GM11168 (cell line): Measurements from ENCODE around the gene DEFB129.
"Not testable (repeated sequence)": the region's sequence is repeated elsewhere in the genome, so short reads cannot be mapped to it uniquely, and the experiment has no call there.

Source experiments
- in situ Hi-C: fragments of 300-500 bp; cut with MboI; formaldehyde crosslinking; loops from one replicate; pipeline ENCODE4 v1.12.0; 2022; ENCODE audit warnings: low sequenced_read_pairs; ENCODE audit not compliant: unreplicated experiment

Gene DEFB129, protein sequence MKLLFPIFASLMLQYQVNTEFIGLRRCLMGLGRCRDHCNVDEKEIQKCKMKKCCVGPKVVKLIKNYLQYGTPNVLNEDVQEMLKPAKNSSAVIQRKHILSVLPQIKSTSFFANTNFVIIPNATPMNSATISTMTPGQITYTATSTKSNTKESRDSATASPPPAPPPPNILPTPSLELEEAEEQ

DNA sequence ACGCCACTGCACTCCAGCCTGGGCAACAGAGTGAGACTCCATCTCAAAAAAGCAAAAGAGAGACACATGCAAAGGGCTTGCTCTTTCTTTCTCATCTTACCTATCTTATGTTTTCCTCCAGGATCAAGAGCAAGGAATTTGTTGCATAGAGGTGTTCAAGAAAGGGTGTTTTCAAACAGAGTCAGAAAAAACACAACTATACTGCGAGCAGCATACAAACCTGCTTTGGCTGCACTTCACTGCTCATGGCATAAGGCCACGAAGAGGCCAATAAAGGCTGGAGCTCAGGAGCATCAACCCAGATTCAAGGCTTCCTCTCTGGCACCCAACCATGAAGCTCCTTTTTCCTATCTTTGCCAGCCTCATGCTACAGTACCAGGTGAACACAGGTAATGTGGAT is at the start of gene DEFB129:
TSS of gene DEFB129 (plus strand) at position 301 of the 400 bp plus-strand sequence. CDS start at position 332, 31 bp downstream.
- in situ Hi-C loops, result no loop called here

- in situ Hi-C loops, result no loop called here
Measured at GRCh38 chr20:184288-184687, 42.8 kb upstream of the DEFB129 start.

DNA sequence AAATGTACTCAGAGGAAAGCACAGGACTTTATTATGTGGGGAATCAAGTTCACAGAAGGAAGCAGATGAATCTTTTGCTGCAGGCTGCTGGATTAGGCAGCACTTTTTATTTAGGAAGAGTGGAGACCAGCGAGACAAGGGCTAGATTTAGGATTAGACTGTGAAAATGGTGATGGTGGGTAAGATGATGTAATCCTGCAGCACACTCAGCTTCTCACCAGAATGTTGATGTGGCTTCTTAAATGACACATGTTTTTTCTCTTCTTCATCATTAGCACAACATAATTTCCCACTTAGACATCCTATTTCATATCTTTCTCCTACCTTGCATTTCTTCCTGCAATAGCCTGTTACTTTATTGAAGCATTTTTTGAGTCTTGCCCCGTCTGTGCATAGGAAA is 39.3 kb upstream of the DEFB129 start:
- in situ Hi-C loops, result no loop called here

DNA sequence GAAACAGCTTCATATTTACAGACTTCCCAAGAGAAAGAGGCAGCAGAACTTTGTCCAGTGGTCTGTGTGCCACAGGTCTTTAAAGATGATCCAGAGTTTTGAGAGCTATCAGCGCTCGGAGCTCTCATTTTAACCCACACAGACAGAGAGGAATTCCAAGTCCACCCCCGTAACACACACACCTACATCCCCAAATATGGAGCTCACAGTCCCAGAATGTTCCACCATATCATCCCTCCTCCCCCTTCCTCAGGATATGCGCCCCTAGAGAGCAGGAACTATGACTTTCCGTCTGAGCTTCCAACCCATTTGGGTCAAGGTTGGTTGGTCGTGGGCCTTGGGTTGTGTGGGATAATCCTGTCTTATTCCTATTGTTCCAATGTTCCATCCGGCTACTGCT is 37.4 kb upstream of the DEFB129 start, which contains the start of gene DEFB128:
TSS of gene DEFB128 (minus strand) at position 101 of the 400 bp plus-strand sequence. CDS start at position 13, 88 bp downstream.
- in situ Hi-C loops, result no loop called here

GRCh38 chr20:198225-198624 is 28.8 kb upstream of the DEFB129 start:
- in situ Hi-C loops, result no loop called here

- in situ Hi-C loops, result no loop called here
Measured at GRCh38 chr20:199996-200395, 27.1 kb upstream of the DEFB129 start.

GRCh38 chr20:203630-204029 is 23.4 kb upstream of the DEFB129 start:
- in situ Hi-C loops, result not testable (repeated sequence)

DNA sequence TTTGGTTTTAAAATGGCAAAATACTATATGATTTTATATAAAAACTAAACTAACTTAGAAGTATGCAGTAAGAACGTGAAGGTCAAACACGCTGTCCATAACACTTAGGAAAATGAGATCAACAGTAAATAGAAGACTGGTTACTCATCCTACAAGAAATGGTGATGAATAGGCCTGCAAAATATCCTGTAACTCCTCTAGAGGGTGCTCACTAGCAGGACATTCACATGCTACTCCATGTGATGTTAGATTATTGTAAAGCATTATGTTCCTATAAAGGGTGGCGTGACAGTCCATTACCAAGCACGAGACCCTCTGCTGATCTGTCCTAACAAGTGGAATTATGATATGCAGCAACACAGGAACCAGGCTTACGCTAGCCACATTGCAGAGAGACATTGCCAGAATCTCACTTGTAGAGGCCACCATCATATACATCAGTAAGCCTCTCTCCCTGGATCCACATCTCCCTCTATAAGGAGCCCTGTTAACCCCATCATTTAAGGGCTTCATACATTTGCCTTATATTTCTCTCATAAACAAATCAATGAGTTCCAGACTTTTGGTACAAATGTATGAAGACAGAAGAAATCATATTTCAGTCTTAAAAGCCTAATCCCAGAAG is 18.0 kb upstream of the DEFB129 start:
- in situ Hi-C loops, result no loop called here

- in situ Hi-C loops, result no loop called here
Measured at GRCh38 chr20:210809-211502, 16.1 kb upstream of the DEFB129 start.

- in situ Hi-C loops, result no loop called here
Measured at GRCh38 chr20:214383-214782, 12.7 kb upstream of the DEFB129 start.

GRCh38 chr20:215796-216195 is 11.3 kb upstream of the DEFB129 start:
- in situ Hi-C loops, result no loop called here

DNA sequence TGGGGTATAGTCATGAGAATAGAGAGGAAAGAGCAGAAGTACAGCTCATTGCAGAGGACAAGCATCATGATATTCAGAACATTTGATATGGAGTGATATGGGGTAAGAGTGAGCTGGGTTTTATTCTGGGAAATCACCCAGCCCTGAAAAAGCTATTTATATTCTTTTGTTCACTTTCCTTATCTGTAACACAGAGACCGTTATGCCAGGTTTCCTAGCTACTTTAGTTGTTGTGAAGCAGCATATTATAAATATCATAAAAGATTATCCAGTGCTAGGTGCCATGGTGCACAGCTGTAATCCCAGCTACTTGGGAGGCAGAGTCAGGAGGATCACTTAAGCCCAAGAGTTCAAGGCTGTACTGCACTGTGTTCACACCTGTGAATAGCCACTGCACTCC is 9.8 kb upstream of the DEFB129 start:
- in situ Hi-C loops, result no loop called here

GRCh38 chr20:219290-220115 is 7.6 kb upstream of the DEFB129 start:
- in situ Hi-C loops, result no loop called here

DNA sequence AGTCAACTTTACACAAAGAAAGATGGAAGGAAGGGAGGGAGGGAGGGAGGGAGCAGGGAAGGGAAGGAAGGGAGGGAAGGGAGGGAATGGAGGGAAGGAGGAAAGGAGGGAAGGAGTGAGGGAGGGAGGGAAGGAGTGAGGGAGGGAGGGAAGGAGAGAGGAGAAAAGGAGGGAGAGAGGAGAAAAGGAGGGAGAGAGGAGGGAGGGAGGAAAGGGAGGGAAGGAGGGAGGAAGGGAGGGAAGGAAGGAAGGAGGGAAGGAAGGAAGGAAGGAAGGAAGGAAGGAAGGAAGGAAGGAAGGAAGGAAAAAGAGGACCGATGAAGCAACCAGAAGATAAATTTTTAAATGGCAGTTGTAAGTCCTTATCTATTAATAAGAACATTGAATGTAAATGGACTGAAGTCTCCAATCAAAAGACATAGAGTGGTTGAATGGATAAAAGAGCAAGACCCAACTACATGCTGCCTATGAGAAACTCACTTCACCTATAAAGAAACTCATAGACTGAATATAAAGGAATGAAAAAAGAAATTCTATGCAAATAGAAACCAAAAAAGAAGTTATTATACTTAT is 5.7 kb upstream of the DEFB129 start:
- in situ Hi-C loops, result no loop called here

GRCh38 chr20:225879-226278 is 1.2 kb upstream of the DEFB129 start:
- in situ Hi-C loops, result not testable (repeated sequence)

GRCh38 chr20:227439-228105 is 514 bp downstream of the DEFB129 start:
- in situ Hi-C loops, result no loop called here

GRCh38 chr20:235891-236290 is 8.8 kb downstream of the DEFB129 start:
- in situ Hi-C loops, result no loop called here

GRCh38 chr20:237489-237888 is 10.4 kb downstream of the DEFB129 start:
- in situ Hi-C loops, result no loop called here

- in situ Hi-C loops, result no loop called here
Measured at GRCh38 chr20:237929-238328, 10.9 kb downstream of the DEFB129 start.

- in situ Hi-C loops, result no loop called here
Measured at GRCh38 chr20:242905-243304, 15.8 kb downstream of the DEFB129 start.
